T-helper 9 cell (primary cell): ENCODE data around the gene CATSPERD.

Experiments
- DNase-seq: peaks from one replicate; pipeline ENCODE4 v3.0.0-alpha.2; 2020
- total RNA-seq, 2 donors: gene quantifications; one replicate each; lab custom pipeline; 2026; lab: John Stamatoyannopoulos, UW

Gene CATSPERD
- 0.14 to 0.24 reads per million in 2 donors for total RNA-seq

- DNase-seq: peak; percentile 95
These were observed at the start of gene CATSPERD, which contains the start of gene LONP1 for GRCh38 chr19:5719961-5720790. Gene CATSPERD (plus strand): TSS chr19:5720637. CDS start chr19:5720738, 101 bp downstream. Gene LONP1 (minus strand): TSS chr19:5720146. CDS start chr19:5720132, 14 bp downstream.

GRCh38 chr19:5671600-5671999, 48.8 kb upstream of the CATSPERD start:
- DNase-seq: no peak

- DNase-seq: no peak
These were observed 47.6 kb upstream of the CATSPERD start for GRCh38 chr19:5672708-5673459.

GRCh38 chr19:5673752-5674151, 46.7 kb upstream of the CATSPERD start:
- no peak for DNase-seq

- no peak for DNase-seq
These were observed 45.7 kb upstream of the CATSPERD start for GRCh38 chr19:5674714-5675113.

- no peak for DNase-seq
These were observed 44.2 kb upstream of the CATSPERD start for GRCh38 chr19:5676105-5676771.

GRCh38 chr19:5676772-5677105, 43.7 kb upstream of the CATSPERD start:
- no peak for DNase-seq

GRCh38 chr19:5677136-5677535, 43.3 kb upstream of the CATSPERD start:
- DNase-seq: no peak

- no peak for DNase-seq
These were observed 42.9 kb upstream of the CATSPERD start for GRCh38 chr19:5677580-5677979.

GRCh38 chr19:5678071-5678718, 42.2 kb upstream of the CATSPERD start:
- DNase-seq: no peak

GRCh38 chr19:5679289-5680083, 41.0 kb upstream of the CATSPERD start:
- DNase-seq: no peak

GRCh38 chr19:5680084-5680436, 40.4 kb upstream of the CATSPERD start:
- no peak for DNase-seq

- peak; percentile 95 for DNase-seq
These were observed 39.7 kb upstream of the CATSPERD start, which contains the start of the genes HSD11B1L and MICOS13 for GRCh38 chr19:5680437-5681368. Gene HSD11B1L (plus strand): TSS chr19:5681027. CDS start chr19:5684833, 3,806 bp downstream. Gene MICOS13 (minus strand): TSS chr19:5680516. CDS start chr19:5680486, 30 bp downstream.

GRCh38 chr19:5681391-5682106, 38.9 kb upstream of the CATSPERD start:
- DNase-seq: no peak

- no peak for DNase-seq
These were observed 38.3 kb upstream of the CATSPERD start for GRCh38 chr19:5682107-5682482.

- DNase-seq: no peak
These were observed 37.1 kb upstream of the CATSPERD start for GRCh38 chr19:5683177-5683886.

GRCh38 chr19:5684694-5685430, 35.6 kb upstream of the CATSPERD start:
- no peak for DNase-seq

- DNase-seq: no peak
These were observed 34.2 kb upstream of the CATSPERD start for GRCh38 chr19:5686326-5686646.
